ENCODE data around the gene CD28. TPM values are rescaled to one million over a fixed set of nuclear protein-coding genes. Genes with fewer than 3 reads are reported as not detected.

Gene CD28
- total RNA-seq: under 0.01 TPM in 1 of 2 replicates, not detected in the other

GRCh38 chr2:203706403-203706802, at the start of gene CD28:
TSS of gene CD28 (plus strand) at chr2:203706639. CDS start at chr2:203706697, 58 bp downstream.

Other genes starting within 250 kb of the CD28 start
- gene RAPH1, start 171.3 kb upstream of the CD28 start, total RNA-seq: 14.2 and 22.0 TPM in 2 replicates
- under 0.01 and 1.7 TPM in 2 replicates for gene CTLA4, start 161.1 kb downstream of the CD28 start, total RNA-seq
- gene ICOS, start 230.1 kb downstream of the CD28 start, total RNA-seq: not detected in 2 replicates

Data from regular cardiac myocyte (primary cell).